ENCODE data around the gene IRF7. TPM values are rescaled to one million over a fixed set of nuclear protein-coding genes. Genes with fewer than 3 reads are reported as not detected.
A peak's percentile ranks its signal among the peaks of the same experiment; 100 is the strongest.

IRF7 gene
- total RNA-seq, 1 experiment from 2014 or later: 9.5 TPM

- TF ChIP-seq CTCF (IDR thresholded peaks at IDR 0.05; ENCODE audit: unreplicated experiment): no peak
- ChIA-PET POLR2A (interaction anchor here (0.7 kb wide), 1 partner anchor 12 kb away, joined by 3 read pairs; no protein-coding TSS in a partner anchor), CTCF (no interaction called here)
- DNase-seq (ENCODE audit: unreplicated experiment): no peak
- Mint-ChIP-seq H3K4me3 (ENCODE audit: unreplicated experiment) (no peak overlapping the region), H3K36me3 (ENCODE audit: insufficient read depth, unreplicated experiment) (no peaks in the 10 kb centered on the region), H3K27me3 (ENCODE audit: insufficient read depth, unreplicated experiment) (no peaks in the 10 kb centered on the region), H3K9me3 (ENCODE audit: unreplicated experiment) (no peaks in the 10 kb centered on the region), H3K4me1 (ENCODE audit: insufficient read depth, unreplicated experiment) (peaks cover 13% of the 10 kb centered on the region), H3K27ac (ENCODE audit: low read depth, unreplicated experiment) (no peak overlapping the region)
- BruUV-seq (replicated peaks): no TSS peak
- intact Hi-C loops (cut with micrococcal nuclease): no loop called here
Measured at GRCh38 chr11:573146-573759, 42.5 kb downstream of the IRF7 start.

DNA sequence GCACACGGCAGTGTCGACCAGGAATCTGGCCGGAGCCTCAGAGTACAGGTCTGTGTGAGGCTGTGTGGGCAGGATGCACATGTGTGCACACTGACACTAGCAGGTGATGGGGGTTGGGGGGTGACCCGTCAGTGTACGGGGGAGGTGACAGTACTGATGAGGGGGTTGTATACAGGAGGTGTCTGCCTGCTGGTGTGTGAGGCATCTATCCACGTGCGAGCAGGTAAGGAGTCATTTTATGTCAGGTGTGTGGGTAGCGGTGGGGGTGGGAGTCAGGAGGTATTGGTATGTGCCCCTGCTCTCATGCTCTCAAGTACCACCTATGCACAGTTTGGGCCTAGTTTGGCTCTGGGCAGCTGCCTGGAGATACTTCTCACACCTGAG, 44.0 kb downstream of the IRF7 start:
- no TSS peak for BruUV-seq (replicated peaks)
- Mint-ChIP-seq H3K36me3 (ENCODE audit: insufficient read depth, unreplicated experiment) (no peaks in the 10 kb centered on the region), H3K4me3 (ENCODE audit: unreplicated experiment) (no peak overlapping the region), H3K27ac (ENCODE audit: low read depth, unreplicated experiment) (no peak overlapping the region), H3K9me3 (ENCODE audit: unreplicated experiment) (no peaks in the 10 kb centered on the region), H3K4me1 (ENCODE audit: insufficient read depth, unreplicated experiment) (peaks cover 12% of the 10 kb centered on the region), H3K27me3 (ENCODE audit: insufficient read depth, unreplicated experiment) (no peaks in the 10 kb centered on the region)
- DNase-seq (ENCODE audit: unreplicated experiment): no peak
- TF ChIP-seq CTCF (IDR thresholded peaks at IDR 0.05; ENCODE audit: unreplicated experiment): no peak
- ChIA-PET CTCF (interaction anchor here (0.6 kb wide), 1 partner anchor 26 kb away, joined by 4 read pairs; no protein-coding TSS in a partner anchor), POLR2A (no interaction called here)
- intact Hi-C loops (cut with micrococcal nuclease): no loop called here

GRCh38 chr11:569158-569885, 46.4 kb downstream of the IRF7 start:
- ChIA-PET CTCF (no interaction called here), POLR2A (interaction anchor here (0.5 to 2.3 kb wide), 9 partner anchors 9 to 360 kb away, joined by 3 to 11 read pairs (median 4); partner anchors contain the start of genes HRAS, LMNTD2 and RNH1)
- no TSS peak for BruUV-seq (replicated peaks)
- H3K36me3 Mint-ChIP-seq (ENCODE audit: insufficient read depth, unreplicated experiment): peaks cover 4% of the 10 kb centered on the region
- peaks cover 2% of the 10 kb centered on the region for H3K4me1 Mint-ChIP-seq (ENCODE audit: insufficient read depth, unreplicated experiment)
- peak overlapping the region; percentile 63 for H3K4me3 Mint-ChIP-seq (ENCODE audit: unreplicated experiment)
- no peaks in the 10 kb centered on the region for H3K9me3 Mint-ChIP-seq (ENCODE audit: unreplicated experiment)
- no peak for DNase-seq (ENCODE audit: unreplicated experiment)
- H3K27me3 Mint-ChIP-seq (ENCODE audit: insufficient read depth, unreplicated experiment): no peaks in the 10 kb centered on the region
- H3K27ac Mint-ChIP-seq (ENCODE audit: low read depth, unreplicated experiment): no peak overlapping the region
- no peak for TF ChIP-seq CTCF (IDR thresholded peaks at IDR 0.05; ENCODE audit: unreplicated experiment)
- intact Hi-C loops (cut with micrococcal nuclease): loop anchor here (10.0 kb wide), 2 partner anchors 45 to 155 kb away; partner anchors contain the start of gene IRF7

Measured in MCF 10A (cell line).